K562 (cell line): ENCODE data around the gene ACTN2. TPM values are rescaled to one million over a fixed set of nuclear protein-coding genes. Genes with fewer than 3 reads are reported as not detected.
A peak's percentile ranks its signal among the peaks of the same experiment; 100 is the strongest.

Experiments used
- ARHGAP35 ChIP-seq: fragments of 450-650 bp; IDR thresholded peaks from 2 replicates; pipeline ENCODE4 v1.6.1; 2018; ENCODE audit not compliant: partially characterized antibody
- CCNT2 ChIP-seq: IDR thresholded peaks from 2 replicates; pipeline ENCODE4 v1.6.1; 2011; ENCODE audit warnings: borderline replicate concordance, low read depth, mild to moderate bottlenecking, moderate library complexity, mixed read lengths, low read length; ENCODE audit not compliant: insufficient read length; ENCODE audit errors: extremely low read depth
- EWSR1 ChIP-seq: fragments of 450-650 bp; IDR thresholded peaks from 2 replicates; pipeline ENCODE4 v1.6.1; 2018; ENCODE audit warnings: borderline replicate concordance, mild to moderate bottlenecking, low read depth, moderate library complexity; ENCODE audit not compliant: partially characterized antibody
- FIP1L1 ChIP-seq: fragments of 200-400 bp; formaldehyde crosslinking; IDR thresholded peaks from 2 replicates; pipeline ENCODE4 v1.6.1; 2018; ENCODE audit warnings: mild to moderate bottlenecking, low read depth, low read length; ENCODE audit not compliant: poor library complexity, severe bottlenecking
- HDAC6 ChIP-seq: IDR thresholded peaks from 2 replicates; pipeline ENCODE4 v1.6.1; 2012; ENCODE audit warnings: low read depth, mild to moderate bottlenecking, control low read depth, inconsistent platforms, low read length, moderate library complexity
- HMG20B ChIP-seq: fragments of 250-450 bp; sonication (Bioruptor Pico); IDR thresholded peaks from 2 replicates; pipeline ENCODE4 v1.5.0; 2021; ENCODE audit warnings: mild to moderate bottlenecking
- JUN ChIP-seq, 2 experiments: sonication (generic) in 1 of 2; formaldehyde crosslinking in 1 of 2; IDR thresholded peaks; 2 replicates each; pipeline versions ENCODE4 v1.6.1 to v1.8.0; 2012 to 2022; ENCODE audit warnings: borderline replicate concordance in 2 of 2, mild to moderate bottlenecking in 2 of 2, improper control_type of control experiment in 1 of 2, low read depth in 1 of 2, low read length in 1 of 2, missing genetic modification reagents in 1 of 2
- KAT8 ChIP-seq: fragments of 450-650 bp; IDR thresholded peaks from 2 replicates; pipeline ENCODE4 v1.6.1; 2016; ENCODE audit warnings: low read depth, mild to moderate bottlenecking
- POLR3A ChIP-seq: IDR thresholded peaks from 2 replicates; pipeline ENCODE4 v1.6.1; 2011; ENCODE audit warnings: borderline replicate concordance, mild to moderate bottlenecking, moderate library complexity; ENCODE audit not compliant: insufficient read length, insufficient read depth; ENCODE audit errors: extremely low read depth
- RBM17 ChIP-seq: fragments of 200-400 bp; formaldehyde crosslinking; IDR thresholded peaks from 2 replicates; pipeline ENCODE4 v1.6.1; 2017; ENCODE audit warnings: low read depth, mild to moderate bottlenecking, low read length, borderline replicate concordance
- SMAD4 ChIP-seq: fragments of 250-450 bp; sonication (Bioruptor Pico); conservative IDR thresholded peaks from 2 replicates; pipeline ENCODE4 v1.8.0; 2021; ENCODE audit warnings: inconsistent platforms, mild to moderate bottlenecking, moderate library complexity
- SRSF1 ChIP-seq: fragments of 200-400 bp; formaldehyde crosslinking; IDR thresholded peaks from 2 replicates; pipeline ENCODE4 v1.6.1; 2017; ENCODE audit warnings: mild to moderate bottlenecking, low read depth, low read length, moderate library complexity
- USF1 ChIP-seq: sonication (generic); formaldehyde crosslinking; IDR thresholded peaks from 2 replicates; pipeline ENCODE4 v1.9.0; 2022; ENCODE audit warnings: mild to moderate bottlenecking, missing genetic modification reagents
- ZKSCAN1 ChIP-seq: fragments of 150-350 bp; IDR thresholded peaks from 2 replicates; pipeline ENCODE4 v1.6.1; 2016; ENCODE audit warnings: low read depth, low read length
- ZNF146 ChIP-seq: IDR thresholded peaks from one replicate; pipeline ENCODE4 v1.6.1; 2018; ENCODE audit warnings: missing compliant biosample characterization; ENCODE audit not compliant: unreplicated experiment
- ZNF699 ChIP-seq: fragments of 250-450 bp; sonication (Bioruptor Pico); IDR thresholded peaks from 2 replicates; pipeline ENCODE4 v1.8.0; 2021; ENCODE audit warnings: mild to moderate bottlenecking, moderate library complexity; ENCODE audit not compliant: insufficient replicate concordance
- polyA plus RNA-seq, 8 experiments: library from polyadenylated mRNA; depleted of rRNA in 4 of 8; stranded (reverse) in 5 of 8; unstranded in 3 of 8; fragments of >200 nt; fragmentation: Nextera tagmentation in 2 of 8; fragmentation: Illumina TruSeq in 1 of 8; extraction: Ambion mirVana in 2 of 8; extraction: Trizol in 1 of 8; gene quantifications; 2 replicates each; pipeline versions ENCODE4 v1.2.1 to v1.2.3, GENCODE V29; 2011 to 2014; ENCODE audit warnings: inconsistent platforms in 1 of 8, missing spikeins in 1 of 8
- total RNA-seq, 7 experiments: library from RNA; depleted of rRNA in 6 of 7; stranded (reverse); fragments of >200 nt in 6 of 7; fragmentation: Illumina TruSeq in 2 of 7; extraction: Trizol in 2 of 7; gene quantifications; 2 replicates each; pipeline versions ENCODE4 v1.2.1 to v1.2.3, GENCODE V29; 2011 to 2021; ENCODE audit warnings: low replicate concordance in 1 of 7
- TF ChIP-seq, protein P1 (sequence below): fragments of 200-800 bp; sonication (Bioruptor generic); IDR thresholded peaks from 2 replicates; pipeline ENCODE4 v1.6.1; 2016; ENCODE audit warnings: missing genetic modification characterization, missing compliant biosample characterization
- TF ChIP-seq, protein P2 (sequence below): conservative IDR thresholded peaks from 2 replicates; pipeline ENCODE4 v1.6.1; 2011; ENCODE audit warnings: low read depth, mild to moderate bottlenecking, low read length; ENCODE audit not compliant: control insufficient read depth

The ACTN2 gene
- total and polyA plus RNA-seq, 9 of the 15 experiments (the other 6 are each of a cell fraction or from before 2014, with no cell fraction given), result 0.18 to 0.94 (median 0.42) TPM

DNA sequence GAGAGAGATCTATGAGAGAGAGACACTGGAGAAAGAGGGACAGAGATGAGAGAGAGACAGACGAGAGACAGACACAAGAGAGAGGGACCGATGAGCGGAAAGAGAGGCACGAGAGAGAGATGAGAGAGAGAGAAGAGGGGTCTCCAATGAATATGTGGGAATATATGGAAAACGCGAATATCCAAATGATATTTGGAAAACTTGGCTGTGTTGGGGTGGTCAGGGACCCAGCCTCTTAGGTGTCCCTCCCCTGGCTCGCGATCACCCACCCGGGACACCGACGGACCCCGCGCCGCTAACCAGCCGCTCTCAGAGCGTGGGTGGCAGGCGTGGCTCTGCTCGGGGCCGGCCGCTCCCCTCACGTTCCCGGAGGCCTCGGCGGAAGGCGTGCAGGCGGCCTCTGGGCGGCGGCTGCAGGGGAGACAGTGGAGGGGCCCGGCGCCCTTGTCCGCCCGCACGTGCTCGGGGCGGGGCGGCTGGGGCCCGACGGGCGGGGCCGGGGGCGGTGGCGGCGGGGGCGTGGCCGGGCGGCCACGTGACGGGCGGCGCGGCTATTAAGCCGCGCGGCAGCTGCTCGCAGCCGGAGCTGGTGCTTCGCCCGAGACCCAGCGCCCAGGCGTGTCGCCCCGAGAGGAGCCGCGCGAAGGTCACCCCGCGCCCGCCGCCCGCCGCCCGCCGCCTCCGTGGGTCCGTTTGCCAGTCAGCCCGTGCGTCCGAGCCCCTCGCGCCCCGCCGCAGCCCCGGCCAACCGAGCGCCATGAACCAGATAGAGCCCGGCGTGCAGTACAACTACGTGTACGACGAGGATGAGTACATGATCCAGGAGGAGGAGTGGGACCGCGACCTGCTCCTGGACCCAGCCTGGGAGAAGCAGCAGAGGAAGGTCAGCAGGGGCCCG, at the start of gene ACTN2 (continued):
- TF ChIP-seq, protein P1, sequence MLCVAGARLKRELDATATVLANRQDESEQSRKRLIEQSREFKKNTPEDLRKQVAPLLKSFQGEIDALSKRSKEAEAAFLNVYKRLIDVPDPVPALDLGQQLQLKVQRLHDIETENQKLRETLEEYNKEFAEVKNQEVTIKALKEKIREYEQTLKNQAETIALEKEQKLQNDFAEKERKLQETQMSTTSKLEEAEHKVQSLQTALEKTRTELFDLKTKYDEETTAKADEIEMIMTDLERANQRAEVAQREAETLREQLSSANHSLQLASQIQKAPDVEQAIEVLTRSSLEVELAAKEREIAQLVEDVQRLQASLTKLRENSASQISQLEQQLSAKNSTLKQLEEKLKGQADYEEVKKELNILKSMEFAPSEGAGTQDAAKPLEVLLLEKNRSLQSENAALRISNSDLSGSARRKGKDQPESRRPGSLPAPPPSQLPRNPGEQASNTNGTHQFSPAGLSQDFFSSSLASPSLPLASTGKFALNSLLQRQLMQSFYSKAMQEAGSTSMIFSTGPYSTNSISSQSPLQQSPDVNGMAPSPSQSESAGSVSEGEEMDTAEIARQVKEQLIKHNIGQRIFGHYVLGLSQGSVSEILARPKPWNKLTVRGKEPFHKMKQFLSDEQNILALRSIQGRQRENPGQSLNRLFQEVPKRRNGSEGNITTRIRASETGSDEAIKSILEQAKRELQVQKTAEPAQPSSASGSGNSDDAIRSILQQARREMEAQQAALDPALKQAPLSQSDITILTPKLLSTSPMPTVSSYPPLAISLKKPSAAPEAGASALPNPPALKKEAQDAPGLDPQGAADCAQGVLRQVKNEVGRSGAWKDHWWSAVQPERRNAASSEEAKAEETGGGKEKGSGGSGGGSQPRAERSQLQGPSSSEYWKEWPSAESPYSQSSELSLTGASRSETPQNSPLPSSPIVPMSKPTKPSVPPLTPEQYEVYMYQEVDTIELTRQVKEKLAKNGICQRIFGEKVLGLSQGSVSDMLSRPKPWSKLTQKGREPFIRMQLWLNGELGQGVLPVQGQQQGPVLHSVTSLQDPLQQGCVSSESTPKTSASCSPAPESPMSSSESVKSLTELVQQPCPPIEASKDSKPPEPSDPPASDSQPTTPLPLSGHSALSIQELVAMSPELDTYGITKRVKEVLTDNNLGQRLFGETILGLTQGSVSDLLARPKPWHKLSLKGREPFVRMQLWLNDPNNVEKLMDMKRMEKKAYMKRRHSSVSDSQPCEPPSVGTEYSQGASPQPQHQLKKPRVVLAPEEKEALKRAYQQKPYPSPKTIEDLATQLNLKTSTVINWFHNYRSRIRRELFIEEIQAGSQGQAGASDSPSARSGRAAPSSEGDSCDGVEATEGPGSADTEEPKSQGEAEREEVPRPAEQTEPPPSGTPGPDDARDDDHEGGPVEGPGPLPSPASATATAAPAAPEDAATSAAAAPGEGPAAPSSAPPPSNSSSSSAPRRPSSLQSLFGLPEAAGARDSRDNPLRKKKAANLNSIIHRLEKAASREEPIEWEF, result no peak
- no peak for TF ChIP-seq ZNF699 (CRISPR knock-in tag)
- TF ChIP-seq EWSR1, result no peak
- TF ChIP-seq HMG20B (CRISPR knock-in tag), result no peak
- no peak for TF ChIP-seq ZKSCAN1
- TF ChIP-seq SMAD4, result peak; percentile 66; the same call in 1 of the 2 replicates
- TF ChIP-seq KAT8, result no peak
- TF ChIP-seq RBM17, result no peak
- TF ChIP-seq ARHGAP35, result peak; percentile 0
- no peak for TF ChIP-seq POLR3A
- TF ChIP-seq, protein P2, sequence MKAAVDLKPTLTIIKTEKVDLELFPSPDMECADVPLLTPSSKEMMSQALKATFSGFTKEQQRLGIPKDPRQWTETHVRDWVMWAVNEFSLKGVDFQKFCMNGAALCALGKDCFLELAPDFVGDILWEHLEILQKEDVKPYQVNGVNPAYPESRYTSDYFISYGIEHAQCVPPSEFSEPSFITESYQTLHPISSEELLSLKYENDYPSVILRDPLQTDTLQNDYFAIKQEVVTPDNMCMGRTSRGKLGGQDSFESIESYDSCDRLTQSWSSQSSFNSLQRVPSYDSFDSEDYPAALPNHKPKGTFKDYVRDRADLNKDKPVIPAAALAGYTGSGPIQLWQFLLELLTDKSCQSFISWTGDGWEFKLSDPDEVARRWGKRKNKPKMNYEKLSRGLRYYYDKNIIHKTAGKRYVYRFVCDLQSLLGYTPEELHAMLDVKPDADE, result 0 out of 2 replicates have a peak, but pooled peaks have one; percentile 40
- no peak for TF ChIP-seq HDAC6
- no peak for TF ChIP-seq FIP1L1
- peak; percentile 40 for TF ChIP-seq CCNT2
- no peak for TF ChIP-seq JUN (IDR thresholded peaks at IDR 0.05; ENCODE audit: borderline replicate concordance, low read depth, low read length)
- TF ChIP-seq JUN (CRISPR knock-in tag; IDR thresholded peaks at IDR 0.05; ENCODE audit: borderline replicate concordance), result no peak
- no peak for TF ChIP-seq ZNF146 (CRISPR knock-in tag)
- TF ChIP-seq USF1 (CRISPR knock-in tag), result peak; percentile 58
- no peak for TF ChIP-seq SRSF1
